ENCODE data around the gene OOSP4A. TPM values are rescaled to one million over a fixed set of nuclear protein-coding genes. Genes with fewer than 3 reads are reported as not detected.

Gene OOSP4A
- total RNA-seq, result not detected

- CTCF ChIA-PET, result interaction anchor here (0.7 kb wide), 1 partner anchor 206 kb away, joined by 6 read pairs; no protein-coding TSS in a partner anchor
- POLR2A ChIA-PET, result no interaction called here
Measured at GRCh38 chr11:59963733-59964132, at the start of gene OOSP4A. OOSP4A (plus strand) TSS chr11:59964033; CDS start chr11:59964033, 0 bp downstream.

- ChIA-PET CTCF (interaction anchor here (1.1 to 1.4 kb wide), 2 partner anchors 11 to 79 kb away, joined by 3 to 4 read pairs; no protein-coding TSS in a partner anchor), POLR2A (no interaction called here)
Measured at GRCh38 chr11:59918480-59918879, 45.4 kb upstream of the OOSP4A start.

GRCh38 chr11:59918987-59919589 lies 44.7 kb upstream of the OOSP4A start:
- ChIA-PET POLR2A (no interaction called here), CTCF (interaction anchor here (0.6 to 1.4 kb wide), 3 partner anchors 11 to 332 kb away, joined by 3 to 4 read pairs (median 3); no protein-coding TSS in a partner anchor)

GRCh38 chr11:59923813-59924212 lies 40.0 kb upstream of the OOSP4A start:
- POLR2A ChIA-PET, result no interaction called here
- CTCF ChIA-PET, result no interaction called here

- CTCF ChIA-PET, result no interaction called here
- POLR2A ChIA-PET, result no interaction called here
Measured at GRCh38 chr11:59931688-59932087, 32.1 kb upstream of the OOSP4A start.

- ChIA-PET POLR2A (no interaction called here), CTCF (no interaction called here)
Measured at GRCh38 chr11:59938132-59938531, 25.7 kb upstream of the OOSP4A start, which contains the start of gene OOSP1. OOSP1 (plus strand) TSS chr11:59938432; CDS start chr11:59938455, 23 bp downstream.

GRCh38 chr11:59938718-59939117 lies 25.1 kb upstream of the OOSP4A start:
- ChIA-PET CTCF (no interaction called here), POLR2A (no interaction called here)

- CTCF ChIA-PET, result no interaction called here
- POLR2A ChIA-PET, result no interaction called here
Measured at GRCh38 chr11:59939482-59939881, 24.4 kb upstream of the OOSP4A start.

GRCh38 chr11:59941091-59941490 lies 22.7 kb upstream of the OOSP4A start:
- ChIA-PET CTCF (no interaction called here), POLR2A (no interaction called here)

GRCh38 chr11:59943997-59944714 lies 19.7 kb upstream of the OOSP4A start:
- ChIA-PET POLR2A (no interaction called here), CTCF (no interaction called here)

GRCh38 chr11:59944720-59945119 lies 19.1 kb upstream of the OOSP4A start:
- CTCF ChIA-PET, result no interaction called here
- POLR2A ChIA-PET, result no interaction called here

GRCh38 chr11:59953463-59954218 lies 10.2 kb upstream of the OOSP4A start:
- CTCF ChIA-PET, result no interaction called here

GRCh38 chr11:59954219-59954847 lies 9.5 kb upstream of the OOSP4A start:
- ChIA-PET CTCF (no interaction called here), POLR2A (no interaction called here)

More at GRCh38 chr11:59953463-59954218, 10.2 kb upstream of the OOSP4A start:
- POLR2A ChIA-PET, result no interaction called here

- ChIA-PET POLR2A (no interaction called here), CTCF (no interaction called here)
Measured at GRCh38 chr11:59957094-59957493, 6.7 kb upstream of the OOSP4A start.

- CTCF ChIA-PET, result no interaction called here
Measured at GRCh38 chr11:59960502-59961381, 3.1 kb upstream of the OOSP4A start.

GRCh38 chr11:59962107-59962482 lies 1.7 kb upstream of the OOSP4A start:
- CTCF ChIA-PET, result no interaction called here
- POLR2A ChIA-PET, result no interaction called here

More at GRCh38 chr11:59960502-59961381, 3.1 kb upstream of the OOSP4A start:
- POLR2A ChIA-PET, result no interaction called here

GRCh38 chr11:59965424-59965823 lies 1.6 kb downstream of the OOSP4A start:
- CTCF ChIA-PET, result no interaction called here
- POLR2A ChIA-PET, result no interaction called here

GRCh38 chr11:59966201-59966600 lies 2.4 kb downstream of the OOSP4A start:
- POLR2A ChIA-PET, result no interaction called here
- CTCF ChIA-PET, result no interaction called here

GRCh38 chr11:59967677-59968394 lies 4.0 kb downstream of the OOSP4A start:
- ChIA-PET CTCF (interaction anchor here (0.5 kb wide), 1 partner anchor 129 kb away, joined by 3 read pairs; no protein-coding TSS in a partner anchor), POLR2A (no interaction called here)

Data from activated CD8-positive, alpha-beta memory T cell treated with anti-CD3 and anti-CD28 coated beads for 36 hours (primary cell).